Vagina (tissue), 2 donors: Measurements from ENCODE around the gene TEK.

ENCODE experiments used
- CTCF ChIP-seq, 3 experiments: fragments of 450-650 bp in 2 of 3; fragments of 200-600 bp in 1 of 3; sonication (generic) in 1 of 3; IDR thresholded peaks; one replicate each; pipeline ENCODE4 v1.5.1; 2017 to 2019; ENCODE audit warnings: antibody characterized with exemption in 3 of 3, mild to moderate bottlenecking in 2 of 3, moderate library complexity in 2 of 3
- POLR2A ChIP-seq, 2 donors: fragments of 450-650 bp; IDR thresholded peaks; one replicate each; pipeline ENCODE4 v1.6.1; 2017; ENCODE audit warnings: antibody characterized with exemption in 2 of 2, mild to moderate bottlenecking in 2 of 2, moderate library complexity in 2 of 2

- no peak for TF ChIP-seq CTCF (IDR thresholded peaks at IDR 0.05)
- TF ChIP-seq POLR2A (IDR thresholded peaks at IDR 0.05), result no peak
These were observed 43.3 kb downstream of the TEK start for GRCh38 chr9:27152405-27152718.
